ENCODE measurements around the gene KLRF2. TPM values are rescaled to one million over a fixed set of nuclear protein-coding genes. Genes with fewer than 3 reads are reported as not detected.

Gene KLRF2
- total and polyA plus RNA-seq, 2 of the 8 experiments (the other 6 are each of a cell fraction or from before 2014, with no cell fraction given), result not detected

DNA sequence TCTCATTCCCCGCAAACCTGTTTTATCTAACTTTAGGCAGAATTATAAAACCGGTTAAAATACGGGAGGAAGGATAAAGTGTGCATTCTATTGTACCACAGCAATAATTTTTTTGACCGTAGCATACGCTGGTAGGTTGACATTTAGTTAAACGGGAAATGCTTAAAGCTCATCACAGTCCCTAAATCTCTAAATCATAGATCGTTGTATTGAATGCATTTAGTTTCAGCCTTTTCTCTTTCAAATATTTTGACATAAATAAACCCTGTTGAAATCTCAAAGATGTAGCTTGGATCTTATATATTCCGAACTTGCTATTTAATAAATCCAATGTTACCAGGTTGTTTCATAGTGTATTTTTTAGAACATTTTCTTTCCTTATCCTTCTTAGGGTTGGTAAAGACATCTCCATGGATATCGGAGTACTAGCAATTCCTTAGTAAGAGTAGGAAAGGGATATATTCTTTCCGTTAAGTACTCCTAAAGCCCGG is 12.9 kb upstream of the KLRF2 start (continued):
- TF ChIP-seq CHD1 (IDR thresholded peaks at IDR 0.05; ENCODE audit: low read depth, low read length) (no peak), HDAC6 (IDR thresholded peaks at IDR 0.05; ENCODE audit: low read depth, low read length) (no peak), EGR1 (IDR thresholded peaks at IDR 0.05; ENCODE audit: borderline replicate concordance, low read depth, low read length) (no peak), TAF7 (optimal IDR thresholded peaks at IDR 0.05; ENCODE audit: borderline replicate concordance, low read depth, low read length) (no peak)
- TF ChIP-seq, protein P1, sequence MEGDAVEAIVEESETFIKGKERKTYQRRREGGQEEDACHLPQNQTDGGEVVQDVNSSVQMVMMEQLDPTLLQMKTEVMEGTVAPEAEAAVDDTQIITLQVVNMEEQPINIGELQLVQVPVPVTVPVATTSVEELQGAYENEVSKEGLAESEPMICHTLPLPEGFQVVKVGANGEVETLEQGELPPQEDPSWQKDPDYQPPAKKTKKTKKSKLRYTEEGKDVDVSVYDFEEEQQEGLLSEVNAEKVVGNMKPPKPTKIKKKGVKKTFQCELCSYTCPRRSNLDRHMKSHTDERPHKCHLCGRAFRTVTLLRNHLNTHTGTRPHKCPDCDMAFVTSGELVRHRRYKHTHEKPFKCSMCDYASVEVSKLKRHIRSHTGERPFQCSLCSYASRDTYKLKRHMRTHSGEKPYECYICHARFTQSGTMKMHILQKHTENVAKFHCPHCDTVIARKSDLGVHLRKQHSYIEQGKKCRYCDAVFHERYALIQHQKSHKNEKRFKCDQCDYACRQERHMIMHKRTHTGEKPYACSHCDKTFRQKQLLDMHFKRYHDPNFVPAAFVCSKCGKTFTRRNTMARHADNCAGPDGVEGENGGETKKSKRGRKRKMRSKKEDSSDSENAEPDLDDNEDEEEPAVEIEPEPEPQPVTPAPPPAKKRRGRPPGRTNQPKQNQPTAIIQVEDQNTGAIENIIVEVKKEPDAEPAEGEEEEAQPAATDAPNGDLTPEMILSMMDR (IDR thresholded peaks at IDR 0.05; ENCODE audit: control extremely low read depth in 1 of 3, insufficient read depth in 1 of 3, low read depth in 1 of 3, low read length in 3 of 3), result no peak
